K562 (cell line): Measurements from ENCODE around the gene IL10. TPM values are rescaled to one million over a fixed set of nuclear protein-coding genes. Genes with fewer than 3 reads are reported as not detected.

Experiments used
- ATAC-seq: fragments of 200-7000 bp; cut with Tn5 transposase; 3 replicates; pipeline ENCODE4 v1.9.1; 2020; ENCODE audit warnings: moderate library complexity
- BruUV-seq: library from RNA; stranded (reverse); fragments of 400-500 nt; replicated peaks from 2 replicates; lab custom pipeline; 2021; lab: Mats Ljungman, UMichigan
- CTCF ChIA-PET: fragments of 300-600 bp; formaldehyde crosslinking; extraction: SDS; loops from one replicate; lab custom pipeline; 2021; ENCODE audit warnings: low intra/inter-chr PET ratio; lab: Yijun Ruan, JAX
- POLR2A ChIA-PET: fragments of 300-600, 350-650 bp; sonication (Branson Sonifier 250); formaldehyde crosslinking; extraction: SDS; loops from one replicate; lab custom pipeline; 2021; ENCODE audit warnings: antibody characterized with exemption, inconsistent platforms; lab: Yijun Ruan, JAX
- DNase-seq, 4 experiments: peaks; one replicate each; pipeline versions ENCODE4 v3.0.0 to v3.0.0-alpha.2; 2011 to 2018; ENCODE audit warnings: low spot score in 3 of 4, mixed read lengths in 3 of 4; ENCODE audit errors: extremely low read depth in 1 of 4
- FAIRE-seq: peaks from 2 replicates; lab custom pipeline; 2011; peaks lifted over from hg19 to GRCh38; lab: Jason Lieb, UNC
- H2AFZ ChIP-seq: 2 replicates; pipeline ENCODE4 v1.6.0; 2011; ENCODE audit warnings: low read depth, low read length, control low read depth, inconsistent platforms
- H3K27ac ChIP-seq: fragments of 200-600 bp; 3 replicates; pipeline ENCODE4 v1.8.0; 2011; ENCODE audit warnings: low read depth, mild to moderate bottlenecking, control low read depth, inconsistent platforms, low read length, moderate library complexity, mixed read lengths; ENCODE audit errors: extremely low read depth
- H3K27me3 ChIP-seq, 2 experiments: fragments of 300-600 bp in 1 of 2; 2 replicates in 1 of 2; 3 replicates in 1 of 2; pipeline versions ENCODE4 v1.6.0 to v1.8.0; 2011; ENCODE audit warnings: inconsistent platforms in 2 of 2, low read length in 2 of 2, mild to moderate bottlenecking in 1 of 2, mixed read lengths in 1 of 2, moderate library complexity in 1 of 2; ENCODE audit not compliant: control insufficient read depth in 2 of 2, insufficient read depth in 2 of 2
- H3K36me3 ChIP-seq: fragments of 300-600 bp; 3 replicates; pipeline ENCODE4 v1.8.0; 2011; ENCODE audit warnings: mild to moderate bottlenecking, low read length, inconsistent platforms; ENCODE audit not compliant: control insufficient read depth, insufficient read depth
- H3K4me1 ChIP-seq, 2 experiments: fragments of 200-600 bp in 1 of 2; replicated peaks in 1 of 2; 2 replicates in 1 of 2; 3 replicates in 1 of 2; pipeline versions ENCODE4 v1.5.1 to v1.8.0; 2011; ENCODE audit warnings: inconsistent platforms in 2 of 2, low read length in 2 of 2, mild to moderate bottlenecking in 1 of 2, mixed read lengths in 1 of 2, moderate library complexity in 1 of 2; ENCODE audit not compliant: control insufficient read depth in 2 of 2, insufficient read depth in 2 of 2
- H3K4me2 ChIP-seq: 2 replicates; pipeline ENCODE4 v1.6.1; 2011; ENCODE audit warnings: low read length, control low read depth, inconsistent platforms, mixed read lengths; ENCODE audit not compliant: insufficient read depth
- H3K4me3 ChIP-seq: fragments of 200-600 bp; sonication (generic), shearing (Covaris generic); 2 replicates; pipeline ENCODE4 v1.5.1; 2016; ENCODE audit warnings: control low read depth, inconsistent platforms
- H3K79me2 ChIP-seq: fragments of 200-600 bp; 3 replicates; pipeline ENCODE4 v1.8.0; 2011; ENCODE audit warnings: low read length, inconsistent platforms; ENCODE audit not compliant: control insufficient read depth, insufficient read depth
- H3K9ac ChIP-seq, 2 experiments: 2 replicates each; pipeline versions ENCODE4 v1.6.0 to v1.6.1; 2011; ENCODE audit warnings: low read depth in 2 of 2, low read length in 2 of 2, control low read depth in 1 of 2, inconsistent platforms in 1 of 2, mild to moderate bottlenecking in 1 of 2, mixed read lengths in 1 of 2; ENCODE audit not compliant: insufficient read depth in 1 of 2
- H3K9me1 ChIP-seq: one replicate; pipeline ENCODE4 v1.6.0; 2011; ENCODE audit warnings: inconsistent platforms, mild to moderate bottlenecking, low read length, moderate library complexity; ENCODE audit not compliant: control insufficient read depth, insufficient read depth
- H3K9me3 ChIP-seq: replicated peaks from 2 replicates; pipeline ENCODE4 v1.5.1; 2011; ENCODE audit warnings: low read depth, low read length, inconsistent platforms; ENCODE audit not compliant: control insufficient read depth, insufficient read depth
- H4K20me1 ChIP-seq: replicated peaks from 2 replicates; pipeline ENCODE4 v1.6.1; 2011; ENCODE audit warnings: low read length, inconsistent platforms, mixed read lengths; ENCODE audit not compliant: control insufficient read depth, insufficient read depth
- L3MBTL2 ChIP-seq: fragments of 450-650 bp; IDR thresholded peaks from 2 replicates; pipeline ENCODE4 v1.6.1; 2016; ENCODE audit warnings: mild to moderate bottlenecking, moderate library complexity
- MEF2D ChIP-seq: conservative IDR thresholded peaks from 2 replicates; pipeline ENCODE4 v1.6.1; 2016; ENCODE audit warnings: low read depth, missing genetic modification characterization, missing compliant biosample characterization
- OTX1 ChIP-seq: fragments of 450-650 bp; formaldehyde crosslinking; IDR thresholded peaks from 2 replicates; pipeline ENCODE4 v1.4.0; 2022; ENCODE audit warnings: mild to moderate bottlenecking
- RBFOX2 ChIP-seq: fragments of 200-400 bp; formaldehyde crosslinking; IDR thresholded peaks from 2 replicates; pipeline ENCODE4 v1.6.1; 2017; ENCODE audit warnings: low read depth, mild to moderate bottlenecking, low read length, moderate library complexity
- SRSF7 ChIP-seq: fragments of 200-400 bp; formaldehyde crosslinking; optimal IDR thresholded peaks from 2 replicates; pipeline ENCODE3; 2017; ENCODE audit warnings: mild to moderate bottlenecking, low read depth, low read length
- XRCC5 ChIP-seq: fragments of 200-400 bp; formaldehyde crosslinking; IDR thresholded peaks from 2 replicates; pipeline ENCODE4 v1.6.1; 2017; ENCODE audit warnings: low read depth, mild to moderate bottlenecking, low read length
- ZNF140 ChIP-seq: fragments of 250-450 bp; sonication (Bioruptor Pico); IDR thresholded peaks from 2 replicates; pipeline ENCODE4 v1.8.0; 2021; ENCODE audit warnings: moderate library complexity, mild to moderate bottlenecking, inconsistent platforms
- ZNF77 ChIP-seq: fragments of 250-450 bp; sonication (Bioruptor Pico); IDR thresholded peaks from 2 replicates; pipeline ENCODE4 v1.5.0; 2020
- WGBS: fragments of 100-300 bp; shearing (Covaris generic); methylation state at CpG from one replicate; pipeline ENCODE4 v1.1.6; 2016; ENCODE audit warnings: low coverage, mixed read lengths; ENCODE audit not compliant: insufficient coverage; ENCODE audit errors: missing lambda C conversion rate; 5-methylcytosine and 5-hydroxymethylcytosine counted together
- in situ Hi-C: fragments of 300-500 bp; cut with MboI; formaldehyde crosslinking; loops from 4 replicates; pipeline ENCODE4 v1.15.0; 2018; ENCODE audit warnings: inconsistent platforms, mixed read lengths
- intact Hi-C: fragments of 100-400 bp; cut with micrococcal nuclease; formaldehyde crosslinking; loops from 2 replicates; pipeline ENCODE4 v1.14.2; 2022
- polyA plus RNA-seq, 8 experiments: library from polyadenylated mRNA; depleted of rRNA in 4 of 8; stranded (reverse) in 5 of 8; unstranded in 3 of 8; fragments of >200 nt; fragmentation: Nextera tagmentation in 2 of 8; fragmentation: Illumina TruSeq in 1 of 8; extraction: Ambion mirVana in 2 of 8; extraction: Trizol in 1 of 8; gene quantifications; 2 replicates each; pipeline versions ENCODE4 v1.2.1 to v1.2.3, GENCODE V29; 2011 to 2014; ENCODE audit warnings: inconsistent platforms in 1 of 8, missing spikeins in 1 of 8
- total RNA-seq, 7 experiments: library from RNA; depleted of rRNA in 6 of 7; stranded (reverse); fragments of >200 nt in 6 of 7; fragmentation: Illumina TruSeq in 2 of 7; extraction: Trizol in 2 of 7; gene quantifications; 2 replicates each; pipeline versions ENCODE4 v1.2.1 to v1.2.3, GENCODE V29; 2011 to 2021; ENCODE audit warnings: low replicate concordance in 1 of 7
- TF ChIP-seq, protein P1 (sequence below): fragments of 450-650 bp; formaldehyde crosslinking; IDR thresholded peaks from 2 replicates; pipeline ENCODE4 v1.4.0; 2020; ENCODE audit warnings: mild to moderate bottlenecking, moderate library complexity
- TF ChIP-seq, protein P2 (sequence below): fragments of 200-600 bp; sonication (generic); IDR thresholded peaks from one replicate; pipeline ENCODE4 v1.6.1; 2012; ENCODE audit warnings: mild to moderate bottlenecking, low read depth, low read length, inconsistent platforms

The IL10 gene
- total and polyA plus RNA-seq, 9 of the 15 experiments (the other 6 are each of a cell fraction or from before 2014, with no cell fraction given), result 0.29 TPM; not detected in 8

DNA sequence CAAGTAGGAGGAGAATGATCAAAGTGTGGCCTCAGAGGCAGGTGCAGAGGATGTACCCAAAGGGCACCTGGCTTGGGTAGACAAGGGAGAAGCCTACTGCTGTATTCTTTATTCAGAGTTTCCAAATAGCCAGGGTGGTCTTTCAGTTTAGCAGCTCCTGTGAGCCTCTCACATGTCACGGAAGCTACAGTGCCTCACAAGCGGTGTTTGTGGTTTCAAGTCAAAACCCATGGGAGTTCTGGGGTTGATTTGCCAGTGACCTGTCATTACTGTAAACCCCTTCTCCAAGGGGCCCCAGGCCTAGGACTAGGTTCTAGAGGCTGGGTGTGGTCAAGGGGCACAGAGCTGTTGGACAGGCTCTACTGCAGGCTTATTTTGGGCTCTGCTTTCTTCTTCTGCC, 10.2 kb upstream of the IL10 start:
- 6% methylated on average over 2 of the region's 2 CpGs for WGBS
- DNase-seq, result no peak
- H3K4me1 ChIP-seq, result no peaks in the 10 kb centered on the region
- TF ChIP-seq MEF2D (tag) (no peak), SRSF7 (no peak), ZNF77 (CRISPR knock-in tag) (no peak), ZNF140 (CRISPR knock-in tag) (no peak), L3MBTL2 (no peak), OTX1 (CRISPR knock-in tag) (no peak), RBFOX2 (no peak), XRCC5 (no peak)
- TF ChIP-seq, protein P1, sequence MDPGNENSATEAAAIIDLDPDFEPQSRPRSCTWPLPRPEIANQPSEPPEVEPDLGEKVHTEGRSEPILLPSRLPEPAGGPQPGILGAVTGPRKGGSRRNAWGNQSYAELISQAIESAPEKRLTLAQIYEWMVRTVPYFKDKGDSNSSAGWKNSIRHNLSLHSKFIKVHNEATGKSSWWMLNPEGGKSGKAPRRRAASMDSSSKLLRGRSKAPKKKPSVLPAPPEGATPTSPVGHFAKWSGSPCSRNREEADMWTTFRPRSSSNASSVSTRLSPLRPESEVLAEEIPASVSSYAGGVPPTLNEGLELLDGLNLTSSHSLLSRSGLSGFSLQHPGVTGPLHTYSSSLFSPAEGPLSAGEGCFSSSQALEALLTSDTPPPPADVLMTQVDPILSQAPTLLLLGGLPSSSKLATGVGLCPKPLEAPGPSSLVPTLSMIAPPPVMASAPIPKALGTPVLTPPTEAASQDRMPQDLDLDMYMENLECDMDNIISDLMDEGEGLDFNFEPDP (CRISPR knock-in tag), result no peak
- TF ChIP-seq, protein P2, sequence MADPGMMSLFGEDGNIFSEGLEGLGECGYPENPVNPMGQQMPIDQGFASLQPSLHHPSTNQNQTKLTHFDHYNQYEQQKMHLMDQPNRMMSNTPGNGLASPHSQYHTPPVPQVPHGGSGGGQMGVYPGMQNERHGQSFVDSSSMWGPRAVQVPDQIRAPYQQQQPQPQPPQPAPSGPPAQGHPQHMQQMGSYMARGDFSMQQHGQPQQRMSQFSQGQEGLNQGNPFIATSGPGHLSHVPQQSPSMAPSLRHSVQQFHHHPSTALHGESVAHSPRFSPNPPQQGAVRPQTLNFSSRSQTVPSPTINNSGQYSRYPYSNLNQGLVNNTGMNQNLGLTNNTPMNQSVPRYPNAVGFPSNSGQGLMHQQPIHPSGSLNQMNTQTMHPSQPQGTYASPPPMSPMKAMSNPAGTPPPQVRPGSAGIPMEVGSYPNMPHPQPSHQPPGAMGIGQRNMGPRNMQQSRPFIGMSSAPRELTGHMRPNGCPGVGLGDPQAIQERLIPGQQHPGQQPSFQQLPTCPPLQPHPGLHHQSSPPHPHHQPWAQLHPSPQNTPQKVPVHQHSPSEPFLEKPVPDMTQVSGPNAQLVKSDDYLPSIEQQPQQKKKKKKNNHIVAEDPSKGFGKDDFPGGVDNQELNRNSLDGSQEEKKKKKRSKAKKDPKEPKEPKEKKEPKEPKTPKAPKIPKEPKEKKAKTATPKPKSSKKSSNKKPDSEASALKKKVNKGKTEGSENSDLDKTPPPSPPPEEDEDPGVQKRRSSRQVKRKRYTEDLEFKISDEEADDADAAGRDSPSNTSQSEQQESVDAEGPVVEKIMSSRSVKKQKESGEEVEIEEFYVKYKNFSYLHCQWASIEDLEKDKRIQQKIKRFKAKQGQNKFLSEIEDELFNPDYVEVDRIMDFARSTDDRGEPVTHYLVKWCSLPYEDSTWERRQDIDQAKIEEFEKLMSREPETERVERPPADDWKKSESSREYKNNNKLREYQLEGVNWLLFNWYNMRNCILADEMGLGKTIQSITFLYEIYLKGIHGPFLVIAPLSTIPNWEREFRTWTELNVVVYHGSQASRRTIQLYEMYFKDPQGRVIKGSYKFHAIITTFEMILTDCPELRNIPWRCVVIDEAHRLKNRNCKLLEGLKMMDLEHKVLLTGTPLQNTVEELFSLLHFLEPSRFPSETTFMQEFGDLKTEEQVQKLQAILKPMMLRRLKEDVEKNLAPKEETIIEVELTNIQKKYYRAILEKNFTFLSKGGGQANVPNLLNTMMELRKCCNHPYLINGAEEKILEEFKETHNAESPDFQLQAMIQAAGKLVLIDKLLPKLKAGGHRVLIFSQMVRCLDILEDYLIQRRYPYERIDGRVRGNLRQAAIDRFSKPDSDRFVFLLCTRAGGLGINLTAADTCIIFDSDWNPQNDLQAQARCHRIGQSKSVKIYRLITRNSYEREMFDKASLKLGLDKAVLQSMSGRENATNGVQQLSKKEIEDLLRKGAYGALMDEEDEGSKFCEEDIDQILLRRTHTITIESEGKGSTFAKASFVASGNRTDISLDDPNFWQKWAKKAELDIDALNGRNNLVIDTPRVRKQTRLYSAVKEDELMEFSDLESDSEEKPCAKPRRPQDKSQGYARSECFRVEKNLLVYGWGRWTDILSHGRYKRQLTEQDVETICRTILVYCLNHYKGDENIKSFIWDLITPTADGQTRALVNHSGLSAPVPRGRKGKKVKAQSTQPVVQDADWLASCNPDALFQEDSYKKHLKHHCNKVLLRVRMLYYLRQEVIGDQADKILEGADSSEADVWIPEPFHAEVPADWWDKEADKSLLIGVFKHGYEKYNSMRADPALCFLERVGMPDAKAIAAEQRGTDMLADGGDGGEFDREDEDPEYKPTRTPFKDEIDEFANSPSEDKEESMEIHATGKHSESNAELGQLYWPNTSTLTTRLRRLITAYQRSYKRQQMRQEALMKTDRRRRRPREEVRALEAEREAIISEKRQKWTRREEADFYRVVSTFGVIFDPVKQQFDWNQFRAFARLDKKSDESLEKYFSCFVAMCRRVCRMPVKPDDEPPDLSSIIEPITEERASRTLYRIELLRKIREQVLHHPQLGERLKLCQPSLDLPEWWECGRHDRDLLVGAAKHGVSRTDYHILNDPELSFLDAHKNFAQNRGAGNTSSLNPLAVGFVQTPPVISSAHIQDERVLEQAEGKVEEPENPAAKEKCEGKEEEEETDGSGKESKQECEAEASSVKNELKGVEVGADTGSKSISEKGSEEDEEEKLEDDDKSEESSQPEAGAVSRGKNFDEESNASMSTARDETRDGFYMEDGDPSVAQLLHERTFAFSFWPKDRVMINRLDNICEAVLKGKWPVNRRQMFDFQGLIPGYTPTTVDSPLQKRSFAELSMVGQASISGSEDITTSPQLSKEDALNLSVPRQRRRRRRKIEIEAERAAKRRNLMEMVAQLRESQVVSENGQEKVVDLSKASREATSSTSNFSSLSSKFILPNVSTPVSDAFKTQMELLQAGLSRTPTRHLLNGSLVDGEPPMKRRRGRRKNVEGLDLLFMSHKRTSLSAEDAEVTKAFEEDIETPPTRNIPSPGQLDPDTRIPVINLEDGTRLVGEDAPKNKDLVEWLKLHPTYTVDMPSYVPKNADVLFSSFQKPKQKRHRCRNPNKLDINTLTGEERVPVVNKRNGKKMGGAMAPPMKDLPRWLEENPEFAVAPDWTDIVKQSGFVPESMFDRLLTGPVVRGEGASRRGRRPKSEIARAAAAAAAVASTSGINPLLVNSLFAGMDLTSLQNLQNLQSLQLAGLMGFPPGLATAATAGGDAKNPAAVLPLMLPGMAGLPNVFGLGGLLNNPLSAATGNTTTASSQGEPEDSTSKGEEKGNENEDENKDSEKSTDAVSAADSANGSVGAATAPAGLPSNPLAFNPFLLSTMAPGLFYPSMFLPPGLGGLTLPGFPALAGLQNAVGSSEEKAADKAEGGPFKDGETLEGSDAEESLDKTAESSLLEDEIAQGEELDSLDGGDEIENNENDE, result no peak
- TF ChIP-seq, all 486 proteins: peak for 0
- ChIA-PET POLR2A (no interaction called here), CTCF (no interaction called here)
- H3K79me2 ChIP-seq, result no peaks in the 10 kb centered on the region
- H3K9ac ChIP-seq, result no peak overlapping the region
- H3K4me3 ChIP-seq, result no peak overlapping the region
- intact Hi-C loops (no loop called here), in situ Hi-C loops (no loop called here)
- H4K20me1 ChIP-seq, result no peaks in the 10 kb centered on the region
- H3K4me2 ChIP-seq, result no peak overlapping the region
- no peak overlapping the region for H3K27ac ChIP-seq
- peaks cover 41 to 48% of the 10 kb centered on the region in 2 experiments for H3K27me3 ChIP-seq
- H3K9me3 ChIP-seq, result no peaks in the 10 kb centered on the region
- no peaks in the 10 kb centered on the region for H3K9me1 ChIP-seq
- no peaks in the 10 kb centered on the region for H3K36me3 ChIP-seq
- ATAC-seq (no peak), FAIRE-seq (no peak)
- BruUV-seq, result no TSS peak
- H2AFZ ChIP-seq, result no peak overlapping the region
